ENCODE measurements around the gene FA2H. TPM values are rescaled to one million over a fixed set of nuclear protein-coding genes. Genes with fewer than 3 reads are reported as not detected.
"Not testable (repeated sequence)": the region's sequence is repeated elsewhere in the genome, so short reads cannot be mapped to it uniquely, and the experiment has no call there.

Gene FA2H
- total RNA-seq, 1 donor from 2014 or later, result 0.34 TPM

GRCh38 chr16:74725651-74726455 is 48.8 kb downstream of the FA2H start:
- intact Hi-C loops (cut with micrococcal nuclease), result no loop called here

GRCh38 chr16:74724820-74725549 is 49.6 kb downstream of the FA2H start:
- intact Hi-C loops (cut with micrococcal nuclease), result no loop called here

GRCh38 chr16:74723256-74723655 is 51.4 kb downstream of the FA2H start:
- intact Hi-C loops (cut with micrococcal nuclease), result no loop called here

- intact Hi-C loops (cut with micrococcal nuclease), result not testable (repeated sequence)
These were observed 52.5 kb downstream of the FA2H start for GRCh38 chr16:74722156-74722555.

- intact Hi-C loops (cut with micrococcal nuclease), result no loop called here
These were observed 52.9 kb downstream of the FA2H start for GRCh38 chr16:74721716-74722115.

GRCh38 chr16:74720579-74720978 is 54.0 kb downstream of the FA2H start:
- intact Hi-C loops (cut with micrococcal nuclease), result no loop called here

GRCh38 chr16:74718741-74719610 is 55.6 kb downstream of the FA2H start:
- intact Hi-C loops (cut with micrococcal nuclease), result no loop called here

- intact Hi-C loops (cut with micrococcal nuclease), result no loop called here
These were observed 56.5 kb downstream of the FA2H start for GRCh38 chr16:74718140-74718539.

- intact Hi-C loops (cut with micrococcal nuclease), result no loop called here
These were observed 57.3 kb downstream of the FA2H start for GRCh38 chr16:74717367-74717766.

- intact Hi-C loops (cut with micrococcal nuclease), result no loop called here
These were observed 58.3 kb downstream of the FA2H start for GRCh38 chr16:74716355-74716754.

- intact Hi-C loops (cut with micrococcal nuclease), result no loop called here
These were observed 60.7 kb downstream of the FA2H start for GRCh38 chr16:74713876-74714275.

GRCh38 chr16:74713325-74713724 is 61.3 kb downstream of the FA2H start:
- intact Hi-C loops (cut with micrococcal nuclease), result no loop called here

GRCh38 chr16:74711938-74712337 is 62.7 kb downstream of the FA2H start:
- intact Hi-C loops (cut with micrococcal nuclease), result no loop called here

GRCh38 chr16:74710401-74710800 is 64.2 kb downstream of the FA2H start:
- intact Hi-C loops (cut with micrococcal nuclease), result no loop called here

GRCh38 chr16:74709441-74709877 is 65.2 kb downstream of the FA2H start:
- intact Hi-C loops (cut with micrococcal nuclease), result loop anchor here (1.0 to 10.0 kb wide), 4 partner anchors 8 to 402 kb away; partner anchors contain the start of gene WDR59

GRCh38 chr16:74700438-74701225 is 74.0 kb downstream of the FA2H start, which contains the start of gene MLKL:
MLKL (minus strand) TSS chr16:74700862; CDS start chr16:74695757, 5,105 bp downstream.
- intact Hi-C loops (cut with micrococcal nuclease), result loop anchor here (1.0 to 10.0 kb wide), 3 partner anchors 9 to 284 kb away; partner anchors contain the start of genes RFWD3 and WDR59

GRCh38 chr16:74700116-74700437 is 74.5 kb downstream of the FA2H start:
- intact Hi-C loops (cut with micrococcal nuclease), result loop anchor here (2.0 to 10.0 kb wide), 2 partner anchors 33 to 285 kb away; partner anchors contain the start of genes RFWD3 and WDR59

- intact Hi-C loops (cut with micrococcal nuclease), result loop anchor here (2.0 to 10.0 kb wide), 4 partner anchors 33 to 868 kb away; partner anchors contain the start of genes CFDP1, GABARAPL2, RFWD3 and WDR59
These were observed 75.0 kb downstream of the FA2H start for GRCh38 chr16:74699666-74700065.

GRCh38 chr16:74698222-74698621 is 76.4 kb downstream of the FA2H start:
- intact Hi-C loops (cut with micrococcal nuclease), result loop anchor here (5.0 to 10.0 kb wide), 2 partner anchors 737 to 869 kb away; partner anchors contain the start of genes CFDP1 and GABARAPL2

All from T-helper 2 cell treated with Interferon-gamma antibody and Interleukin-4, amounts not matched to agents 100 ng/mL and 5 ng/mL, for 36 hours (primary cell).